Heart right ventricle (tissue), 16 donors: ENCODE results near the gene FAM20C. TPM values are rescaled to one million over a fixed set of nuclear protein-coding genes. Genes with fewer than 3 reads are reported as not detected.

Experiments
- ATAC-seq, 8 donors: fragments of 200-7000 bp; cut with Tn5 transposase; one replicate each; pipeline ENCODE4 v1.9.1; 2020; ENCODE audit warnings: mild to moderate bottlenecking in 8 of 8, moderate library complexity in 8 of 8, moderate number of reproducible peaks in 1 of 8
- DNase-seq, 2 donors: peaks; one replicate each; pipeline ENCODE4 v3.0.0-alpha.2; 2020
- H3K27ac ChIP-seq, 10 donors: fragments of 200-600 bp; sonication (generic) in 2 of 10; one replicate each; pipeline versions ENCODE4 v1.5.0 to v1.8.0; 2020 to 2022; ENCODE audit warnings: mild to moderate bottlenecking in 3 of 10
- H3K27me3 ChIP-seq, 7 donors: fragments of 200-600 bp; one replicate each; pipeline ENCODE4 v1.8.0; 2021 to 2022; ENCODE audit warnings: mild to moderate bottlenecking in 2 of 7
- H3K36me3 ChIP-seq, 9 donors: fragments of 200-600 bp; sonication (generic) in 1 of 9; one replicate each; pipeline versions ENCODE4 v1.5.0 to v1.8.0; 2020 to 2022; ENCODE audit warnings: mild to moderate bottlenecking in 2 of 9
- H3K4me1 ChIP-seq, 9 donors: fragments of 200-600 bp; sonication (generic) in 1 of 9; one replicate each; pipeline versions ENCODE4 v1.5.0 to v1.8.0; 2020 to 2022; ENCODE audit warnings: mild to moderate bottlenecking in 4 of 9
- H3K4me3 ChIP-seq, 10 donors: fragments of 200-600 bp; sonication (generic) in 2 of 10; one replicate each; pipeline versions ENCODE4 v1.5.0 to v1.8.0; 2020 to 2022; ENCODE audit warnings: mild to moderate bottlenecking in 7 of 10, moderate library complexity in 2 of 10
- H3K9me3 ChIP-seq, 11 donors: fragments of 200-600 bp in 10 of 11; sonication (generic) in 2 of 11; one replicate each; pipeline versions ENCODE4 v1.5.0 to v1.8.0; 2013 to 2022; ENCODE audit warnings: mild to moderate bottlenecking in 2 of 11, control low read depth in 1 of 11, moderate library complexity in 1 of 11
- WGBS, 2 donors: extraction: QIAGEN DNeasy Blood & Tissue Kit; methylation state at CpG; one replicate each; pipeline ENCODE4 v1.1.7; 2013; ENCODE audit warnings: inconsistent platforms in 1 of 2; 5-methylcytosine and 5-hydroxymethylcytosine counted together
- intact Hi-C, 10 donors: fragments of 100-400 bp; cut with DNase I; formaldehyde crosslinking; loops; one replicate each; pipeline versions ENCODE4 v1.11.1 to v1.14.2; 2022
- polyA plus RNA-seq, 2 donors: library from polyadenylated mRNA; stranded (reverse); fragments of 200-250 nt; gene quantifications; one replicate each; pipeline ENCODE4 v1.2.3, GENCODE V29; 2013
- total RNA-seq, 10 donors: library from RNA; stranded (reverse); fragmentation: NEBNext Ultra II Directional in 3 of 10; extraction: Animal tissue kit (Norgen Biotek cat#: 25700) in 3 of 10; gene quantifications; one replicate each; pipeline versions ENCODE4 v1.2.1 to v1.2.4, GENCODE V29; 2021 to 2023
- TF ChIP-seq, protein P1 (sequence below), 9 donors: fragments of 200-600 bp; sonication (generic) in 2 of 9; IDR thresholded peaks; one replicate each; pipeline versions ENCODE4 v1.5.0 to v1.8.0; 2021 to 2022; ENCODE audit warnings: antibody characterized with exemption in 9 of 9, mild to moderate bottlenecking in 5 of 9, moderate library complexity in 1 of 9
- donor health status: Arrhythmogenic right ventricular cardiomyopathy.
- donor health status: ischemic (EF 13 %, LVEDD 7.1; RV severe dilation, severe dysfunction).
- donor health status: healthy with polysubstance abuse.
- donor health status: DM: no; HTN: yes; CAD: no.
- donor health status: DM: no; HTN: no; CAD: no.
- donor health status: ischemic (EF 25% LVEDD 6.9; RV normal size, moderate dysfunction).
- donor health status: ischemic (EF 25% LVEDD 5.7; RV mildly dilated, moderate dysfunction).
- donor health status: healthy.
- donor health status: DM: yes; HTN: yes; CAD: no.
- donor health status: Ischemic cardiomyopathy.
- donor health status: ischemic (EF 35%, LVEDD 5.7; RV mildly dilated, moderate dysfunction).
- donor health status: nonischemic (EF 11% LVEDD 7.7; RV severe dilation, severe dysfunction).
- donor health status: DM: yes; HTN: yes; CAD: no.
- donor health status: PGD.
- donor health status: ischemic (EF 29% LVEDD 5.4; RV normal size, mild dysfunction).
- donor health status: nonischemic (EF 23%, LVEDD 6.1; RV moderate dilation, normal function).

FAM20C gene
- total and polyA plus RNA-seq, 12 donors: 12.4 to 59.8 (median 19.2) TPM

DNA sequence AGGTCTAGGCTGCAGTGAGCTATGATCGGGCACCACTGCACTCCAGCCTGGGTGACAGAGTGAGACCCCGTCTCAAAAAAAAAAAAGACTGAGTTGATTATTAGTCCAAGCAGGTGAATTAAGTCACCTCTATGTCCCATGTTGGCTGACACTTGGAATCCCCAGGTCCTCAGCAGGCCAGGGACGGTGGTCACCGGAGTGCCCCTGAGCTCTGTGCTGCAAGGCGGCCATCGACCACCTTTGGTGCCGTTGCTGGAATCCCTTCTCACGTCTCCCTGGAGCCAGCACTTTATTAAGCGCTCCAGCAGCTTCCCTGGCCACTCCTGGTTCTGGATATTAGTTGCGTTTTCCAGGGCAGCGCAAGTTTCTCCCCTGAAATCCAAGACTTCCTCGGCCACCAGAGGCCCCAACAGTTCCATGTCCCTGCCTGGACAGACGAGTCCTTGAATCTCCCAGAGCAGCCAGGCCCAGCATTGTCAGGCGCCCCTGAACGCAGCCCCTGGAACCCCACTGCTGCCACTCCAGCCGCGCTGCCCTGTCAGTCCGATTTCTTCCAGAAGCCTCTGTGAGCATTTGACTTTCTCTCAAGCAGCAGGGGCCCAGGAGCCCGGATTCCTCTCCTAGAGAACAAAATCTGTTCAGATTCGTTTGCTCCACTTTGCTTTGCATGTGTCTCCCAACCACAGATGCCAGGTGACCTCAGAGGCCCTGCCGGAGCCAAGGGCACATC lies 59.2 kb downstream of the FAM20C start:
- 91 to 92% methylated on average over 21 of the region's 21 CpGs for WGBS, 2 donors
- DNase-seq (no peak), ATAC-seq (no peak)
- Histone ChIP-seq H3K4me1 (no peaks in the 10 kb centered on the region), H3K27ac (no peak overlapping the region), H3K36me3 (peaks cover 2 to 97% (median 15%) of the 10 kb centered on the region in 9 donors), H3K27me3 (no peaks in the 10 kb centered on the region), H3K9me3 (no peaks in the 10 kb centered on the region), H3K4me3 (no peak overlapping the region)
- intact Hi-C loops: no loop called here
- TF ChIP-seq, protein P1, sequence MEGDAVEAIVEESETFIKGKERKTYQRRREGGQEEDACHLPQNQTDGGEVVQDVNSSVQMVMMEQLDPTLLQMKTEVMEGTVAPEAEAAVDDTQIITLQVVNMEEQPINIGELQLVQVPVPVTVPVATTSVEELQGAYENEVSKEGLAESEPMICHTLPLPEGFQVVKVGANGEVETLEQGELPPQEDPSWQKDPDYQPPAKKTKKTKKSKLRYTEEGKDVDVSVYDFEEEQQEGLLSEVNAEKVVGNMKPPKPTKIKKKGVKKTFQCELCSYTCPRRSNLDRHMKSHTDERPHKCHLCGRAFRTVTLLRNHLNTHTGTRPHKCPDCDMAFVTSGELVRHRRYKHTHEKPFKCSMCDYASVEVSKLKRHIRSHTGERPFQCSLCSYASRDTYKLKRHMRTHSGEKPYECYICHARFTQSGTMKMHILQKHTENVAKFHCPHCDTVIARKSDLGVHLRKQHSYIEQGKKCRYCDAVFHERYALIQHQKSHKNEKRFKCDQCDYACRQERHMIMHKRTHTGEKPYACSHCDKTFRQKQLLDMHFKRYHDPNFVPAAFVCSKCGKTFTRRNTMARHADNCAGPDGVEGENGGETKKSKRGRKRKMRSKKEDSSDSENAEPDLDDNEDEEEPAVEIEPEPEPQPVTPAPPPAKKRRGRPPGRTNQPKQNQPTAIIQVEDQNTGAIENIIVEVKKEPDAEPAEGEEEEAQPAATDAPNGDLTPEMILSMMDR (IDR thresholded peaks at IDR 0.05): no peak

DNA sequence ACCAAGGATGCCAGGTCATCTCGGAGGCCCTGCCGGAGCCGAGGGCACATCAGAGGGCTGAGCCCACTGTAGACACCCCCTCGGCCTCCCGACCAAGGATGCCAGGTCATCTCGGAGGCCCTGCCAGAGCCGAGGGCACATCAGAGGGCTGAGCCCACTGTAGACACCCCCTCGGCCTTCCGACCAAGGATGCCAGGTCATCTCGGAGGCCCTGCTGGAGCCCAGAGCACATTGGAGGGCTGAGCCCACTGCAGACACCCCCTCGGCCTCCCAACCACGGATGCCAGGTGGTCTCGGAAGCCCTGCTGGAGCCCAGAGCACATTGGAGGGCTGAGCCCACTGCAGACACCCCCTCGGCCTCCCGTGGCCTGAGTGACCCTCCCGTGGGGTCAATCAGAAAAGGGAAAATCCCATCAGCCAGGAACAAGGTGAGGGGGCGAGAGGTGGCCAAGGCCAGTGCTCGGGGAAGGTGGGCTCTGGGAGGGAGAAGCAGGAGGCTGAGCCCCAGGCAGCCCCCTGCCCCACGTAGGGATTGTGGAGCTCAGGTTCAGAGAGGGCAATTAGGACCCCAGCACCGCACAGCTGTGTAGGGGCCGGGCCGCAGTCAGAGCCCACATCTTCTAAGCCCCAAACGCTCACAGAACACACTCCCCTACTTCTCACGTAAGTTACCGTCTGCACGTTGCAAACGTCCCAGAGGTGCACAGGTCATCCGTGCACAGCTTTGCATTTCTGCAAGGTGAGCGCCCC lies 60.0 kb downstream of the FAM20C start:
- H3K27me3 ChIP-seq: no peaks in the 10 kb centered on the region
- no peaks in the 10 kb centered on the region for H3K9me3 ChIP-seq
- ATAC-seq (no peak), DNase-seq (no peak)
- intact Hi-C loops: no loop called here
- peaks cover 3 to 97% (median 21%) of the 10 kb centered on the region in 9 donors for H3K36me3 ChIP-seq
- no peaks in the 10 kb centered on the region for H3K4me1 ChIP-seq
- no peak overlapping the region for H3K4me3 ChIP-seq
- 92 to 96% methylated on average over 29 of the region's 29 CpGs for WGBS, 2 donors
- no peak overlapping the region for H3K27ac ChIP-seq
- TF ChIP-seq, protein P1 (IDR thresholded peaks at IDR 0.05): no peak

DNA sequence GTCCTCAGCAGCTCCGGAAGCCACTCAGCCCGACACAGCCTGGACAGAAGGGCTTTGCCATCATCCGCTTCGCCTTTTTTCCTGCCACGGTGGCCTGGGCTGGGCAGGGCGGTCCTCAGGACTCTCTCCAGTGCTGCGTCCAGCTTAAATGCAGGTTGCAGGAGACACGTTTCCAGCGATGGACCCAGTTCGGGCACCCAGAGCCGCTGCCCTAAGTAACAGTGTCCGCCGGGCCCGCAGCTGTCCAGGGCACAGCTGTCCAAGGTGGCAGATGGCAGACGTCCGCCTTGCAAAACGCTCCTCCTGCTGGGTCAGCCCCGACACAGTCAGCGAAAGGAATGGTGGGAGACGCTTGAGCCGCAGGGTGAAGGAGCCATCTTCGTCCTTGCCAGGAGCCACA lies 60.6 kb downstream of the FAM20C start:
- no peak for DNase-seq

DNA sequence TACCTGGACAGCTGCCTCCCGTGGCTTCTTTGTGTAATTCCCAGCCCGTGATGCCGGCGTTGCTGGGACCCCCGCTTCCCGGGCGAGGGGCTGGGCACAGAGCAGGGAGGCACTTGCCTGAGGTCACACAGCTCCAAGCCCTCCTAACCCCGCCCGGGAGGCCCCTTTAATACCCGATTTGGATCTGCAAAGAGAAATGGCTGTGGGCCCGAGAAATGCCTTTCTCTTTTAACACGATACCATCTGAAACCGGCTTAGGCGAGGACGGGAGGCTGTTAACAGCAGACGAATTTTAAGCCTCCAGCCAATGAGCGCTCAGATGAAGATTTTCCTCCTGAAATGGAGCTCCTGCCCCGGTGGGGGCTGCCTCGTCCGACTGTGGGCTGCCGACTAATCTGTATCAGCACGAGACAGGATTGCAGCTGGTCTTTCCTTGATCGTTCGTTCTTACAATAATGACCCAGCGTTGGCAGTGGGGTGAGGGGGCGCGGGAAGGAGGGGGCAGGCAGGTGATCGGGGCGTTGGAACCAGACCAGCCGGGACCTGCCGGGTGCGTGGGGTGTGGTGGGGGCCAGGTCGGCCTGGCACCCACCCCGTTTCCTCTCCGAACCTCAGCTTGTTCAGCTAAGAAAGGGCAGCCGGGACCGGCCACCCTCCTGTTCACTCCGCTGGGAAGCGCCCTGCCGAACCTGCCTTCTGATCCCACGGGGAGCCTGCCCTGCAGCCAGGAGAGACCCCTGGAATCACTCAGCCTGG lies 61.4 kb downstream of the FAM20C start:
- Histone ChIP-seq H3K4me1 (no peaks in the 10 kb centered on the region), H3K27me3 (no peaks in the 10 kb centered on the region), H3K36me3 (peaks cover 3 to 92% (median 20%) of the 10 kb centered on the region in 9 donors), H3K4me3 (no peak overlapping the region), H3K9me3 (no peaks in the 10 kb centered on the region), H3K27ac (no peak overlapping the region)
- ATAC-seq: no peak
- intact Hi-C loops: no loop called here
- DNase-seq: no peak
- TF ChIP-seq, protein P1 (IDR thresholded peaks at IDR 0.05): no peak
- 94 to 95% methylated on average over 41 of the region's 41 CpGs for WGBS, 2 donors

More for the DNA sequence above, 60.6 kb downstream of the FAM20C start:
- ATAC-seq: no peak
- H3K4me1 ChIP-seq: no peaks in the 10 kb centered on the region
- H3K9me3 ChIP-seq: no peaks in the 10 kb centered on the region
- 95% methylated on average over 22 of the region's 22 CpGs for WGBS, 2 donors
- TF ChIP-seq, protein P1 (IDR thresholded peaks at IDR 0.05): no peak
- no peak overlapping the region for H3K27ac ChIP-seq
- H3K4me3 ChIP-seq: no peak overlapping the region
- H3K27me3 ChIP-seq: no peaks in the 10 kb centered on the region
- H3K36me3 ChIP-seq: peaks cover 3 to 93% (median 22%) of the 10 kb centered on the region in 9 donors
- intact Hi-C loops: no loop called here
